ENCODE data around the gene TEX101.

TEX101 gene

DNA sequence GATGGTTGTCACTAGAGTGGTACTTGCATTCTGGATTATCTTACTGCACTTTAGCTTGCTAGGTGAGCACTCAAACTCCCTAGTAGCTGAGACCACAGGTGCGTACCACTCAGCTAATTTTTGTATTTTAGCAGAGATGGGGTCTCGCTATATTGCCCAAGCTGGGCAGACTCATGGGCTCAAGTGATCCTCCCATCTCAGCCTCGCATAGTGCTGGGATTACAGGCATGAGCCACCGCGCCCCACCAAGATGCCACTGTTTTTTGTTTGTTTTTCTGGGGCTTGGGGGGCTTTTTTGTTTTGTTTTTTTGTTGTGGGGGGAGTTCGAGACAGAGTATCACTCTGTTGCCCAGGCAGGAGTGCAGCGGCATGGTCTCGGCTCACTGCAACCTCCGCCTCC lies 33.0 kb downstream of the TEX101 start:
- DNase-seq (ENCODE audit: low read depth in 2 of 2): no peak

DNA sequence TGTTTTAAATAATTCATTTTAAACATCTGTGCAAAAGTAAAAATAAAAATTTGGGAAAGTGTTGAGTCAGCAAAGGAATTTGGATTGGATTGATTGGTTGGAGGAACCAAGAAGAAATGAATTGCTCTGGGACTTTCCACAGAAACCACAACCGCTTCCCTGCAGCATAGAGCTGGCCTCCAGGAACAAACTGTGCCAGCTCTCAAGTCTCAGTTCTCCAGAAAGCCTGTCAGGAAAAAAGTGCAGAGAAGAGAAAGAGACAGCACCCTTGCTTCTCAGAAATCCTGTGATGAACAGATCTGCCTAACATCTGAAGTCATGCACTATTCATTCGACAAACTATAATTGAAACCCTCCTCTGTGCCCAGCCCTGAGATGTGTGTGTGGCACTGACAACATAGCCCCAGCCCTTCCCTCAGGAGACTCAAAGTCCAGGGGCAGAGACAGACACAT lies 35.9 kb downstream of the TEX101 start:
- DNase-seq (ENCODE audit: low read depth in 2 of 2): no peak

DNA sequence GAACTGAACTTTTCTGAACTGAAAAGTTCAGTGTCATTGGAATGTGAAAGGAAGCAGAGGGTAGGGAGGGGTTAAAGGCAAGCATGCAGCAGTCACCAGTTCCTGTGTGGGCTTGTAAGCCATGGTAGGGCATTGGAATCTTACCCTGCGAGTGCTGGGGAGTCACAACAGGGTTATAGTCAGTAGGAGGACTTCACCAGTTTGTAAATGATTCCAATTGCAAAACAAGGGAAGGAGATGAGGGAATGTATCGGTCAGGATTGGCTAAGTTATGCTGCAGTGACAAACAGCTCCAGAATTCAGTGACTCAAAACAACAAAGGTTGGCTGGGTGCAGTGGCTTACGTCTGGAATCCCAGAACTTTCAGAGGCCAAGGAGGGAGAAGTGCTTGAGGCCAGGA lies 37.9 kb downstream of the TEX101 start:
- DNase-seq (ENCODE audit: low read depth in 2 of 2): no peak

DNA sequence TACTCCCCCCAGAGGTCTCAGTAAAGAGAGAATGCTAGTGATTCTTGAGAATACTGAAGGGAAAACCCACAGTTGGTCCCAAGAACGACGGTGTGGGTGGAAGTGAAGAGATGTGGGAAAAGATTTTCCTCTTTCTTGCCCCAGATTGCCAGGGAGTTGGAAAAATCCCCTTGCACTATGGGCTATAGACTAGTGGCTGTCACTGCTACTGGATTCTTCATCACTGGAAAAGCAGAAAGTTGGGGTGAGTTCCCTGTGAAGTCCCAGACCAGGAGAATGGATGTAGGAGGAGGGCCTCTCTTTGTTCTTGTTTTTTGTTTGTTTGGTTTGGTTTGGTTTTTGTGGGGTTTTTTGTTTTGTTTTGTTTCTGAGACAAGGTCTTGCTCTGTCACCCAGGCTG lies 39.3 kb downstream of the TEX101 start:
- DNase-seq (ENCODE audit: low read depth in 2 of 2): no peak

DNA sequence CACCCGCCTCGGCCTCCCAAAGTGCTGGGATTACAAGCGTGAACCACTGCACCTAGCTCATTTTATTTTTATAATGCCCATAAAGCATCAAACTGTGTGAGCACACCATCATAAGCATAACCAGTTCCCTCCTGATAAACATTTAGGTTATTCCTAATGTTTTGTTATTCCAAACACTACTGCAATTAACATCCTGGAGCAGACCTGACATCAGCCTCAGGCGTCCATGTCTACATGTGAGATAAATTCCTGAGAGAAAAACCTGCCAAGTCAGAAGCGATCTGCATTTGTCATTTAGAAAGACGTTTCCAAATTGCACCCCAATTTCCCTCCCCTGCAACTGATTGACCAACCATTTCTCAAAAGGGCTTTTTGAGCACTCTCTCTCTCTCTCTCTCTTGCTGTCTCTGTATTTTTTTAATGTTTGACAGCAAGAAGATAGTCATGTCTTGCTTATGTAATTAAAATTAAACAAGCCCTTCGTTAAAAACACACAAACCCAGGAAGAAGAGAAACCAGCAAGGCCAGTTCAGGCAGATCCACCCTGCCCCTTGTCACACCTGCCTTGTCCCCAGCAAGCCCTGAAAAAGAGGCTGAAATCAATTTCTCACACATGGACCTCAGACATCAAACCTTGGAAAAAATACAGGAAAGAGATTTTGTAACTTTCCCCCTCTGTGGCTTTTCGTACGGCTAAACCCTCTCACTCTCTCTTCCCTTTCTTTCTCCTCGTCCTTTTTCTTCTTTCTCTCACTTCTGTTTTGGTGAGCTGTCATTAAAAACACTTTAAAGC lies 40.8 kb downstream of the TEX101 start:
- DNase-seq (ENCODE audit: low read depth in 2 of 2): no peak

DNA sequence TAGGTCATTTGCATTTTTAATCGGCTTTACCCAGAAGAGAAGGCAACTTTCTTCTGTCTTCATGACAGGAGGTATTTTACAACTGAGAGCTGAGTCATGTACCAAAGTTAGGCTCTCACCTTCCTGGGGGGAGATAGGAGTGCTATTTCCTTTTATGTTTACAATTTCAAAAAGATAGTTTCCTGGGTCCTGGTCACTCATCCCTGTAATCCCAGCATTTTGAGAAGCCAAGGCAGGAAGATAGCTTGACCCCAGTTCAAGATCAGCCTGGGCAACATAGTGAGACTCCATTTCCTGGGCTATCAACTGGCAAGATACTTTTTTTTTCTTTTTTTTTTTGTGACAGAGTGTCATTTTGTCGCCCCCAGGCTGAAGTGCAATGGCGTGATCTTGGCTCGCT lies 43.1 kb downstream of the TEX101 start:
- no peak for DNase-seq (ENCODE audit: low read depth in 2 of 2)

DNA sequence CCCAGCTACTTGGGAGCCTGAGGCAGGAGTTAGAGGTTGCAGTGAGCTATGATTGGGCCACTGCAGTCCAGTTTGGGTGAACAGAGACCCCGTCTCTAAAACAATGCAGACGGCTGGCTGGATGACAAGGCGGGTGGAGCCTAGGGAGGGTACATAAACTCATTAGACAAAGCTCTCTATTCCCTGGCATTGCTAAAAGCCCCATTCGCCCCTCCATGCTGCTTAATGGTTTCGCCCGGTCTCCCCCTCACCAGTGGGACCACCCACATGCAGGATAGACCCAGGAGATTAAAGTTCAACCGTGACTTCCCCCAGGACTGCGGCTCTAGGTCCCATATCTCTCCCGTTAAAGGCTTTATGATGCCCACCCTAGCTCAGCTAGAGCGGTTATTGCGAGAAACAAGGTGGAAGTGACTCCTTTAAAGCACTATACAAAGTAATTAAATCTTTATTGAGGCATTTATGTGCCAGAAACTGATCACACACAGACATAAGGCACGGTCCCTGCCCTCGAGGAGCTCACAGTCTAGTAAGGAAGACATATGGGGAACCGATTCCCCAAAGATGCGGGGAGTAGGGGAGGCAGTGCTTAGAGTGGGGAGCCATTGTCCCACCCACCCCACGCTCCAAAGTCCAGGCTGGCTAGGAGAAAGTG lies 45.8 kb downstream of the TEX101 start:
- DNase-seq (ENCODE audit: low read depth in 2 of 2): no peak

DNA sequence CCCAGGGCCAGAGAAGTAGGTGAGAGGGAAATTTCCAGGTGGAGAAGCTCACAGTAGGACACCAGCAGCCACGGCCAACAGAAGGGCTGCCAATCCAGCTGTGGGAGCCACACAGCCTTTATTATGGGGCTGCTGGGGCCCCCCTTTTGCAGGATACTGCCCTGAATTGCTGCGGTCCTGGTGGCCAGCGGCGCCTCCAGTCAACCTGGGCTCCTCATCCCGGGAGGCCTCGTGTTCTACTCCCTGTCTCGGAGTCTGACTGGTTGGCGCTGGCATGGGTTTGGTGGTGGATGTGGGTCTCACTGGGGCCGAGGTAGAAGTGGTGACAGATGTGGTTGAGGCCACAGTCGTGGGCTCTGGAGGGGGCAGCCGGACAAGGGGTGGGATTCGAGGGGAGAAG lies 46.6 kb downstream of the TEX101 start:
- no peak for DNase-seq (ENCODE audit: low read depth in 2 of 2)

DNA sequence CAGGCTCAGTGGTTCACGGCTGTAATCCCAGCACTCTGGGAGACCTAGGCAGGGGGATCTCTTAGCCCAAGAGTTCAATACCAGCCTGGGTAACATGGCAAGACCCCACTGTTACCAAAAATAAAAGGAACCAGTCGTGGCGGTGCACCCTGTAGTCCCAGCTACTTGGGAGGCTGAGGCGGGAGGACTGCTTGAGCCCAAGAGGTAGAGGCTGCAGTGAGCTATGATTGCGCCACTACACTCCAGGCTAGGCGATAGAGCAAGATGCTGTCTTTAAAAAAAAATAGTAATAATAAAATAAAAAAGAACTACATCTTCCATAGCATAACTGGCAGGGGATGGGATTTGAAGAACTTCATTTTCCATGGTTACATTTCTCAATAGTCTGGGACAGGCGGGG lies 47.7 kb downstream of the TEX101 start:
- no peak for DNase-seq (ENCODE audit: low read depth in 2 of 2)

DNA sequence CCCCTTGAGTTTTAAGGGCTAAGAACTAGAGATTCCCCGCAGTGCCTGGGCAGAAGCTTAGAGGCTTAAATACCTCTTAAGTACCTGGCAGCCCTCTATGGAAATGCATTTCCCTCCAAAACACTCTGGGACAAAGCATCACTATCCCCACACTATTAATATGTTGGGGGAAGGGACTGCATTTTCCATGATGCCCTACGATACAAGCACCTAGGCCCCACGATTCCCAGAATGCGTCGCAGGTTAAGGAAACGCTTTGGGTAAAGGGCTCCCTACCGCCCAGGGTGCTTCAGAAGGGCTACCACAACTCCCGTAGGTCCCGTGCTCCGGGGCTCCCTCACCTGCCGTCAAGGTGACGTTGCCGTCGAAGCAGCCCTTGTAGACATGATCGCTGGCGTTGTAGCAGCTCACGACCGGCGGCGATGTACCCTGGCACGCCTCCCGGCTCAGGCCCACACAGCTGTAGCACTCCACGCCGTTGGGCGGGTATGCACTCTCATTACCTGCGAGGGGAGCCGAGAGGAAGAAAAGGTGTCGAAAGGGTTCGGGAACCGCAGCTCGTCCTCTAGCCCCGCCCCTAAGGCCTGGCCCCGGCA lies 48.2 kb downstream of the TEX101 start:
- no peak for DNase-seq (ENCODE audit: low read depth in 2 of 2)

DNA sequence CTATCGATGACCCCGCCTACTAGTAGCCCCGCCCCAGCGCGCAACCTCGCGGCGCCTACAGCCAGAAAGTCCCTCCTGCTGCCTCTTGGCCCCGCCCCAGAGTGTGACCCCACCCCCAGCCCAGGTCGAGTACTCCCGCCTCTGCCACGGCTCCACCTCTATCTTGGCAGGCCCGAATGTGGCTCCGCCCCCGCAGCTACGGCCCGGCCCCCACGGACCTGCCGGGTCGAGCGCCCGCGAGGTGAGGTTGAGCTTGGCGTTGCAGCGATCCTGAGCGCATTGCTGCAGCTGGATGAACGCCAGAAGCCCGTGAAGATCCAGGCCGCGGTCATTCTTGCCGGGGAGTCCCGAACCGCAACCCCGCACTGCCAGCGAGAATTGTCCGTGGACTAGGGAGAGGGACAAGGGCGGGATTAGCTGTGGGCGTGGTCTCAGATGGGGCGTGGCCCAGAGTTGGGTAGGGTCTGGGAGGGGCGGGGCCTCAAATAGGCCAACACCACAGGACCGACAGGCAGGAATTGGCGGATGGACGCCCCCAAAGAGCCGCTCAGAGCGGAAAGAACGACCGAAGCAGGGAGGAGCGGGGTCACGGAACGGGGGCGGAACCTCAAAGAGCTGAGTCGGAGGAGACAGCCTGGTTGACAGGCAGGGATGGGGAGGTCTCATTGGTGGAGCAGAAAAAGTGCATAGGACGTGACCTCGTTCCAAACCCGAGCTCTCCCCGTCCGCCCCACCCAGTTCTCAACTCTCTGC lies 48.9 kb downstream of the TEX101 start:
- peak; percentile 97 to 100 for DNase-seq (ENCODE audit: low read depth in 2 of 2)

DNA sequence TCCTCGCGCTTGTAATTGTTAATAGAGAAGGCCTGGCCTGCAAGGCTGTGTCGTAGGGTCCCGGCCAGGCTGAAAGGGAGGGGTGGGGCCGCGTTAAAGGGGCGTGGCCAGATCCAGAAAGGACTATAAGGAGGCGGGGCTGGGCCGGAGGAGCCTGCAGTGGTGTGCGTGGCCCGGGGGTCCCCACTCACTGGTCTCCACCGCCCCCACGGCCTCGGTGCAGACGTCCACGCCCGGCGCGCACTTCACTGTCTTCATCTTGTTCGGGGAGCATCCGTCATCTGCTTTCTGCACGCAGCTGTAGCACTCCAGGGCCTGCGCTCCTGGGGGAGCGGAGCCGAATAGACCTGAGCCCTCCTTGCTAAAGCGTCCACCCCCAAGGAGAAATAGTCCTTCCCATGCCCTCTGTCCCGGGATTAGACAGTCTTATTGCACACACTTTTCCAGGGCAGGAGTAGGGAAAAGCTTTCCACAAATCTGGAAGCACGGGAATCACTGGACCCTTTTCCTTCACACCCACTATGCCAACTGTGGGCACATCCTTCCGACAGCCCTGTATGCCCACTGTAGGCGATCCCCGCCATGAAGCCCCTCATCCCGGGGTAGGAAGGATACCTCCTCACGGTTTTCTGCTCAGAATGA lies 49.6 kb downstream of the TEX101 start:
- DNase-seq (ENCODE audit: low read depth in 2 of 2): peak; percentile 46 to 69

DNA sequence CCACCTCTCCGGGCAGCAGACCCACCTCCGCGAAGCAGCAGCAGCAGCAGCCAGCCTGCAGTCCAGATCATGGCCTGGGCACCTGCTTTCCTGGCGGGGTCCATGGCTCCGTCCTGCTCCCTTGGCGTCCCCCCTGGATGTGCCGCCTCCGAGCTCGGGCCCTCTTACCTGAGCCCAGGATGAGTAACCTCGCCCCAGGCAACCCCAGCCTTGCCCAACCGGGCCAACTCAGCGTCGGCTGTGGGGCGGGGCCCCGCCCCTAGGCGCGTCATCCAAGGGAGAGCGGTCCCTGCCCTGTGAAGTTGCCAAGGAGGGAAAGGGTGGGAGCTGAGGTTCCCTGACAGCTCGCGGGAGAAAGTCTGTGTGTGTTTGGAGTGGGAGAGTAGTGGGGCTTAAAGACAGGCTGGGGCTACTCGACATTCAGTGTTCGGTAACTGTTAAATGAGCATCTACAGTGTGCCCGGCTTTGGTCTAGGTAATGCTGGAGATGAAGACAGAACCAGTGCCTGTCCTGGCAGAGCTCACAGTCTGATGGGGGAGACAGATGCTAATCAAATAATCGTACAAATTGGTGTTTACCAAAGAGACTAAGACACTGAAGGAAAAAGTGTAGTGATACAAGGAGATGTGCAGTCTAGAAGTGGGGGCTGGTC lies 50.9 kb downstream of the TEX101 start, which contains the start of gene LYPD3:
TSS of gene LYPD3 (minus strand) at position 141 of the 653 bp plus-strand sequence. CDS start at position 104, 37 bp downstream.
- DNase-seq (ENCODE audit: low read depth in 2 of 2): no peak

DNA sequence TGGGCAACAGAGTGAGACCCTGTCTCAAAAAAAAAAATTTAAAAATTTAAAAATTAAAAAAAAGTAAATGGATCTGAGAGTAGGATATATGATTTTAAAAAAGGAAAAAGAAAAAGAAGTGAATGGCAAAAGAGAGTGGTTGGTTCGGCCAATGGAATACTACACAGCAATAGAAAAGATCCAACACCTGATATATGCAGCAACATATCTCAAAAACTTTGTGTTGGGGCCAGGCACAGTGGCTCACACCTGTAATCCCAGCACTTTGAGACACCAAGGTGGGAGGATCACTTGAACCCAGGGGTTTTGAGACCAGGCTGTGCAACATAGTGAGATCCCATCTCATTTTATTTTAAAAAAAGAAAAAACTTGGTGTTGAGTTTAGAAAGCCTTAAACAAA lies 52.1 kb downstream of the TEX101 start:
- no peak for DNase-seq (ENCODE audit: low read depth in 2 of 2)

DNA sequence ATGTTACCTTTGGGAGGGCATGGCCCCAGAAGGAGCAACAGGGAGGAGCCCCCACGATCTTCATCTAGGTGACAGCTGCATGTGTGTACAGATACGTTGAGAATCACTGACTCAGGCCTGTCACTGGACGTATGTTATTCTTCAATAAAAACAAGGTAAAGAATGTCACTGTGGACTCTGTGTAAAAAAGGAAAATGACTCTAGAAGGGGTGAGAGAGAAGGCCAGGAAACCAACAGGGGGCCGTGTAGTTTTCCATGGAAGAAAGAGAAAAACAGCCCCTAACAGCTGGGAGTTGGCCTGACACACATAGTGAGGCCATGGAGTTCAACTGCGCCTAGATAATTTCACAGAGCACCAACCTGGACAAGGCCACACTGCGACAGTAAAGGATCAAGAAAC lies 52.6 kb downstream of the TEX101 start:
- DNase-seq (ENCODE audit: low read depth in 2 of 2): no peak

DNA sequence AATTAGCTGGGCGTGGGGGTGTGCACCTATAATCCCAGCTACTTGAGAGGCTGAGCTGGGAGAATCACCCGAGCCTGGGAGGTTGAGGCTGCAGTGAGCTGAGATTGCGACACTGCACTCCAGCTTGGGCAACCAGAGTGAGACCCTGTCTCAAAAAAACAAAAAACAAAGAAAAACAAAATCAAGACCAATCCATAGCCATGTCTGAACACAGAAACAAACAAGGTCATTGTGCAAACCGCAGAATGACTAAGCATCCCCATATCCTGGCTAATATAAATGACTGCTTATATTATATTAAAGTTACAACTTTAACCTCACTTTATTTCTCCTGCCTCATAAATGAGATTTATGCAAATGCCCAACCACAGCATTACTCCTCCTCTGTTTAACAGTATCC lies 53.0 kb downstream of the TEX101 start:
- no peak for DNase-seq (ENCODE audit: low read depth in 2 of 2)

All from stimulated activated CD4-positive, alpha-beta T cell treated with anti-CD3 and anti-CD28 coated beads, Interleukin-12 subunit alpha, Interleukin-12 subunit beta, amount 100 ng/mL, for 24 hours (primary cell).